Breast epithelium (tissue), 4 donors: Measurements from ENCODE around the gene GPR107. TPM values are rescaled to one million over a fixed set of nuclear protein-coding genes. Genes with fewer than 3 reads are reported as not detected.

Experiments
- DNase-seq, 2 donors: peaks; one replicate each; pipeline ENCODE4 v3.0.0-alpha.2; 2019; ENCODE audit warnings: low spot score in 2 of 2
- H3K27ac ChIP-seq, 2 donors: fragments of 200-600 bp; sonication (generic) in 1 of 2; one replicate each; pipeline ENCODE4 v1.5.1; 2016 to 2019; ENCODE audit warnings: mild to moderate bottlenecking in 1 of 2
- H3K27me3 ChIP-seq, 2 donors: fragments of 200-600 bp; sonication (generic) in 1 of 2; one replicate each; pipeline versions ENCODE4 v1.5.1 to v1.6.0; 2017 to 2019; ENCODE audit warnings: control low read depth in 1 of 2, mild to moderate bottlenecking in 1 of 2
- H3K36me3 ChIP-seq: fragments of 200-600 bp; one replicate; pipeline ENCODE4 v1.5.1; 2019
- H3K4me1 ChIP-seq, 2 donors: fragments of 200-600 bp; sonication (generic); one replicate each; pipeline ENCODE4 v1.5.1; 2016 to 2019; ENCODE audit warnings: control low read depth in 1 of 2
- H3K4me3 ChIP-seq, 3 donors: fragments of 200-600 bp; sonication (generic); 1 replicate in 2 of 3; 2 replicates in 1 of 3; pipeline ENCODE4 v1.5.1; 2016 to 2019; ENCODE audit warnings: mild to moderate bottlenecking in 3 of 3, moderate library complexity in 2 of 3
- H3K9me3 ChIP-seq, 2 donors: fragments of 200-600 bp; sonication (generic) in 1 of 2; one replicate each; pipeline ENCODE4 v1.5.1; 2016 to 2019; ENCODE audit warnings: control low read depth in 1 of 2
- POLR2A ChIP-seq: fragments of 450-650 bp; IDR thresholded peaks from one replicate; pipeline ENCODE4 v1.6.1; 2016; ENCODE audit warnings: antibody characterized with exemption, mild to moderate bottlenecking, moderate library complexity
- POLR2AphosphoS5 ChIP-seq, 3 donors: sonication (generic); formaldehyde crosslinking; IDR thresholded peaks; one replicate each; pipeline ENCODE4 v1.6.1; 2017; ENCODE audit warnings: antibody characterized with exemption in 3 of 3
- intact Hi-C: fragments of 100-400 bp; cut with DNase I; formaldehyde crosslinking; loops from one replicate; pipeline ENCODE4 v1.15.1; 2023; ENCODE audit warnings: low total_unique reads
- total RNA-seq, 3 donors: library from RNA; depleted of rRNA; stranded (reverse); fragments of >200 nt; gene quantifications; one replicate each; pipeline ENCODE4 v1.1.0, GENCODE V29; 2016
- TF ChIP-seq, protein P1 (sequence below), 3 donors: fragments of 450-650 bp; IDR thresholded peaks; one replicate each; pipeline ENCODE4 v1.5.1; 2016 to 2017; ENCODE audit warnings: antibody characterized with exemption in 3 of 3, mild to moderate bottlenecking in 3 of 3, moderate library complexity in 3 of 3

Gene GPR107
- total RNA-seq, 3 donors from 2014 or later, result 22.5 to 26.9 (median 25.6) TPM

DNA sequence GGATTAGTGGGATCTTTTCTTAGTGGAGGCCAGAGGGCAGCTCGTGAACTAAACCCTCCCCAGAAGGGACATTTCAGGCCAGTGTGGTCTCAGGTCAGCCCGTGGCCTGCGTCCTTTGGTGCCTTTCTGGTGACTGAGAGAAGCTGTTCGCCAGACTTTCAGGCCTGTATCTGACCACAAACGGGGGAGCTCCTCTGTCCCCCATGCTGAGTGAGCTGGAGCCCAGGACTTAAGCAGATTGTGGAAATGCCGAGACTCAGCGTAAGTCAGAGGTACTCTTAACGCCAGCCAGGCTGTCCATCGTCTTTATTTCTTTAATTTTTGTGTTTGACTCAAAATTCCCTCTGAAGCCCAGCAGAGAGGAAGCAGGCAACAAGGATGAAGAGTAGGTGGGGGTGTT lies 63.7 kb downstream of the GPR107 start:
- Histone ChIP-seq H3K4me1 (no peaks in the 10 kb centered on the region), H3K4me3 (no peak overlapping the region), H3K27ac (no peak overlapping the region), H3K27me3 (no peaks in the 10 kb centered on the region), H3K9me3 (no peaks in the 10 kb centered on the region), H3K36me3 (no peaks in the 10 kb centered on the region)
- no peak for DNase-seq
- TF ChIP-seq, protein P1, sequence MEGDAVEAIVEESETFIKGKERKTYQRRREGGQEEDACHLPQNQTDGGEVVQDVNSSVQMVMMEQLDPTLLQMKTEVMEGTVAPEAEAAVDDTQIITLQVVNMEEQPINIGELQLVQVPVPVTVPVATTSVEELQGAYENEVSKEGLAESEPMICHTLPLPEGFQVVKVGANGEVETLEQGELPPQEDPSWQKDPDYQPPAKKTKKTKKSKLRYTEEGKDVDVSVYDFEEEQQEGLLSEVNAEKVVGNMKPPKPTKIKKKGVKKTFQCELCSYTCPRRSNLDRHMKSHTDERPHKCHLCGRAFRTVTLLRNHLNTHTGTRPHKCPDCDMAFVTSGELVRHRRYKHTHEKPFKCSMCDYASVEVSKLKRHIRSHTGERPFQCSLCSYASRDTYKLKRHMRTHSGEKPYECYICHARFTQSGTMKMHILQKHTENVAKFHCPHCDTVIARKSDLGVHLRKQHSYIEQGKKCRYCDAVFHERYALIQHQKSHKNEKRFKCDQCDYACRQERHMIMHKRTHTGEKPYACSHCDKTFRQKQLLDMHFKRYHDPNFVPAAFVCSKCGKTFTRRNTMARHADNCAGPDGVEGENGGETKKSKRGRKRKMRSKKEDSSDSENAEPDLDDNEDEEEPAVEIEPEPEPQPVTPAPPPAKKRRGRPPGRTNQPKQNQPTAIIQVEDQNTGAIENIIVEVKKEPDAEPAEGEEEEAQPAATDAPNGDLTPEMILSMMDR (IDR thresholded peaks at IDR 0.05), result no peak
- TF ChIP-seq POLR2A, result no peak
- TF ChIP-seq POLR2AphosphoS5 (IDR thresholded peaks at IDR 0.05), result no peak
- intact Hi-C loops, result no loop called here

DNA sequence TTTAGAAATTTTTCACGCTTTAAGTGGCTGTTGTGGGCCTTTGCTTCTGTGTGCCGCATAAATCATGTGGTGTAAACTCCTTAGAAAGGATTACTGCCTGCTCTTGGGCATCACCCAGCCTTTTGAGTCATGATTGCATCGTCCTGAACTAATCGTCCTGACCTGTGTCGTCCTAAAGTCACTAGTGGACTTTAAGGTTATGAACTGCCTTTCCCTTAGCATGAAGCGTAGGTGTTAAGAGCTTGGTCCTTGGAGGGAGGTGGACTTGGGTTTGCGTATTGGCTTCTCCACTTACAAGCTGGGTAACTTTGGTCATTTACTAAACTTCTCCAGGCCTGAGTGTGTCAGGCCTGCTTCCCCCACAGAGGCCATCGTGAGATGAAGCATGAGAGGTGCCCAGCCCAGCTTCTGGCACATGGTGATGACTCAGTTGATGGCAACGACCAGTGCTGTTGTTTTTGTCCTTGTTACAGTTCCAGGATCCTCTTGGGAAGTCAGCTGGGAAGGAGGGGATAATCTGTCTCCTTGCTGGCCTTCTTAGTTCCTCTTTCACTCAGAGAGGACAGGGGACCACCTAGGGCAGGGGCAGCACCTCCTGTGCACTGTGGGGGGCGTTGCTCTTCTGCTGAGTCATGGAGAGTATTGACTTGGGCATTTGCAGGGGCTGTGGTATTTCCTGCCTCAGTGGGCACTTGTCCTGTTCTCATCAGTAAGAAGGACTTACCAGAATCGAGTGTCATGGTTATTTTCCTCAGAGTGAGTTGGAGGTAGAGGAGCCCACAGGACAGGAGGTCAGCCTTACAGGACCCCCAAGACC lies 64.3 kb downstream of the GPR107 start:
- TF ChIP-seq POLR2A (no peak), POLR2AphosphoS5 (IDR thresholded peaks at IDR 0.05) (no peak)
- TF ChIP-seq, protein P1 (IDR thresholded peaks at IDR 0.05), result no peak
- Histone ChIP-seq H3K9me3 (no peaks in the 10 kb centered on the region), H3K4me1 (no peaks in the 10 kb centered on the region), H3K27ac (no peak overlapping the region), H3K27me3 (no peaks in the 10 kb centered on the region), H3K36me3 (no peaks in the 10 kb centered on the region), H3K4me3 (no peak overlapping the region)
- intact Hi-C loops, result no loop called here
- no peak for DNase-seq

DNA sequence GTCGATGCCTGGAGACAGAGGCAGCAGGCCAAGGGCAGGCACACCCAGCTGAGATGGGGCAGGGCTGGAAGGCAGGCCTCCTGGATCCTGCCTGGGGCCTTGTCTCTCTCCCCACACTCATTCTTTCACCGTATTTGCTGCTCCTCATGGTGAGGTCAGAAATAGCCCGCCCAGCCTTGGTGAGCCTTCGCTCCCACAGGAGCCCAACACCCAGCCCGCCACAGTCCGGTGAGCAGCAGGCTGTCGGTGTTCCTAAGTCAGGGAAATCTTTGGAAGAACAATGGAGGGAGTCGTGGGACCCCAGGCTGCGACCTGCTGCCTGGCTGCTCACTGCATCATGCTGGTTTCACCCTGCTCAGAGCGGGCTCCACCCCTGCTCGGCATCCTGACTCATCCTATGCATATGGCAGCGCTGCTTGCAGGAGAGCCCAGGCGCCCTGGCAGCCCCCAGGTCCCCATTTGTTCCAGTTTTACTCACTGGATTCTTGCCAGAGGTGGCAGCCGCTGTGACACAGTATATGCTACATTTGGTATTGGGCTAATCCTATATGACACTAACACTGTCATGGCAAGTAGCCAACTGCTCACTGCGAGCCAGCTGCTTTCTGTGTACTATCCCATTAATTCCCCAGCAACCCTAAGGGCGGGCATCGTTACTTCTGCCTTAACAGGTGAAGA lies 65.3 kb downstream of the GPR107 start:
- Histone ChIP-seq H3K36me3 (no peaks in the 10 kb centered on the region), H3K27ac (no peak overlapping the region), H3K9me3 (no peaks in the 10 kb centered on the region), H3K27me3 (no peaks in the 10 kb centered on the region), H3K4me1 (no peaks in the 10 kb centered on the region), H3K4me3 (no peak overlapping the region)
- TF ChIP-seq POLR2AphosphoS5 (IDR thresholded peaks at IDR 0.05), result no peak
- TF ChIP-seq POLR2A, result no peak
- DNase-seq, result no peak
- intact Hi-C loops, result no loop called here

DNA sequence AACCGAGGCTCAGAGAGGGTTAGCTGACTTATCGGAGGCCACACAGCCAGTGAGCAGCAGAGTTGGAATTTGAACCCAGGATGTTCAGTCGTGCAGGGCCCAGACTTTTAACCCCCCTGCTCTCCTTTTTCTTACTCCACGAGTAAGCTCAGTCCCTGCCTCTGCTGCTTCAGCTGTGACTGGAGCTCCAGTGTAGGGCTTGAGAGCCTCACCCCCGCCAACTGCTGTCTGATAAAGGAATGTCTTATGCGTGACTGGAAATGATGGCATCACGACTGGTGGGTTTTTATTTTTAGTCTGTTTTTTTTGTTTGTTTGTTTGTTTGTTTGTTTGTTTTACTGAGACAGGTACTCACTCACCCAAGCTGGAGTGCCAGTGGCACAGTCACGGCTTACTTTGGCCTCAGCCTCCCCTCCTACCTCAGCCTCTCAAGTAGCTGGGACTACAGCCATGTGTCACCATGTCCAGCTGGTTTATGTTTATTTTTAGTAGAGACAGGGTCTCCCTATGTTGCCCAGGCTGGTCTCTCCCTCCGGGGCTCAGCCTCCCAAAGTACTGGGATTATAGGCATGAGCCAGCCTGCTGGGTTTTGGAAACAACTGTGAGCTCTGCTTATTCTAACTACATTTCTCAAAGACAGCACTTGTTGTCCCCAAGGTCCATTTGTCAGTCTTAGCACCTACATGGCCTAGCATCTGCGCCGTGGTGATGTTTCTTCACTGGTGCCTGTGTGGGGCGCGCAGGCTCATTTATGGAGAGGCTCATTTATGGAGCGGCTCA lies 66.0 kb downstream of the GPR107 start:
- TF ChIP-seq POLR2AphosphoS5 (IDR thresholded peaks at IDR 0.05), result no peak
- no peak for TF ChIP-seq POLR2A
- TF ChIP-seq, protein P1 (IDR thresholded peaks at IDR 0.05), result no peak

DNA sequence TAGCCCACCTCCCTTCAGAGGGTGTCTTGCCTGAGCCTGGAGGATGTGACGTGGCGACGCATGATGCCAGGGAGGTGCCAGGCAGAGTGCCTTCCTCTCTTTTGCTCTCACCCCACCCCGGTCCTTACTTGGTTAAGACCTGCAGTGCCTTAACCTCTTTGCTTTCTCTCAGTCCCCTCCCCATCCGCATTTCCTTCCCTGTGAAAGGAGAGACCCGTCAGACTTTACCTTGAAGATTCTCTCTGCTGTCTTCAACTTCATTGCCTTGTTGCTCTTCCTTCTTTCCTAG lies 66.5 kb downstream of the GPR107 start:
- H3K4me3 ChIP-seq, result no peak overlapping the region
- no peaks in the 10 kb centered on the region for H3K4me1 ChIP-seq
- H3K27ac ChIP-seq, result no peak overlapping the region
- H3K9me3 ChIP-seq, result no peaks in the 10 kb centered on the region
- H3K36me3 ChIP-seq, result no peaks in the 10 kb centered on the region
- TF ChIP-seq POLR2AphosphoS5 (IDR thresholded peaks at IDR 0.05) (no peak), POLR2A (no peak)
- TF ChIP-seq, protein P1 (IDR thresholded peaks at IDR 0.05), result no peak
- no peaks in the 10 kb centered on the region for H3K27me3 ChIP-seq
- intact Hi-C loops, result no loop called here
- DNase-seq, result no peak

More for the DNA sequence above, 66.0 kb downstream of the GPR107 start:
- no peak overlapping the region for H3K27ac ChIP-seq
- no peaks in the 10 kb centered on the region for H3K4me1 ChIP-seq
- no peaks in the 10 kb centered on the region for H3K27me3 ChIP-seq
- H3K4me3 ChIP-seq, result no peak overlapping the region
- no peak for DNase-seq
- intact Hi-C loops, result no loop called here
- no peaks in the 10 kb centered on the region for H3K9me3 ChIP-seq
- H3K36me3 ChIP-seq, result no peaks in the 10 kb centered on the region
